Medulla oblongata (tissue), 1 donor: ENCODE results near the gene SPDYE2.
A peak's percentile ranks its signal among the peaks of the same experiment; 100 is the strongest.
"Not testable (repeated sequence)": the region's sequence is repeated elsewhere in the genome, so short reads cannot be mapped to it uniquely, and the experiment has no call there.

Source experiments
- DNase-seq: peaks from one replicate; pipeline ENCODE4 v3.0.0-alpha.2; 2015; ENCODE audit errors: extremely low spot score

SPDYE2 gene, protein sequence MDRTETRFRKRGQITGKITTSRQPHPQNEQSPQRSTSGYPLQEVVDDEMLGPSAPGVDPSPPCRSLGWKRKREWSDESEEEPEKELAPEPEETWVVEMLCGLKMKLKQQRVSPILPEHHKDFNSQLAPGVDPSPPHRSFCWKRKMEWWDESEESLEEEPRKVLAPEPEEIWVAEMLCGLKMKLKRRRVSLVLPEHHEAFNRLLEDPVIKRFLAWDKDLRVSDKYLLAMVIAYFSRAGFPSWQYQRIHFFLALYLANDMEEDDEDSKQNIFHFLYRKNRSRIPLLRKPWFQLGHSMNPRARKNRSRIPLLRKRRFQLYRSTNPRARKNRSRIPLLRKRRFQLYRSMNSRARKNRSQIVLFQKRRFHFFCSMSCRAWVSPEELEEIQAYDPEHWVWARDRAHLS

GRCh38 chr7:102550808-102551422, at the start of gene SPDYE2:
SPDYE2 (plus strand) TSS chr7:102551226; CDS start chr7:102553256, 2,030 bp downstream.
- DNase-seq, result not testable (repeated sequence)

DNA sequence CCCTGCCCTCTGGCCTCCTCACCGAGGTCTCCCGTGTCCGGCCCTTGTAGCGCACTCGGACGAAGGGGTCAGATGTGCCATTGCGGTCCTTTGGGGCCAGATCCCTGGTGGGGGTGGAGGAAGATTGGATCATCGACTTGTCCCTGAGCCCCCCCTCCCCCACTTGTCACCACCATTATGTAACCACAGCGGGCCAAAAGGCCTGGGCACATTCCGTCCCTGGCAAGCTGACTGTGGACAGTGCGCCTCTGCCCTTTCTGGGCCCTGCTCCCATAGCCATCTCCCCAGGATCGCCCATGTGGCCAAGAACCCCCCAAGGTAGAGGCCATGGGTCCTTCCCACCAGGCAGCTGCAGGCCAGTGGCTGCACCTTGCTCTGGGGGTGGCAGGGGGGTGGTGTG, 47.9 kb upstream of the SPDYE2 start:
- not testable (repeated sequence) for DNase-seq

DNA sequence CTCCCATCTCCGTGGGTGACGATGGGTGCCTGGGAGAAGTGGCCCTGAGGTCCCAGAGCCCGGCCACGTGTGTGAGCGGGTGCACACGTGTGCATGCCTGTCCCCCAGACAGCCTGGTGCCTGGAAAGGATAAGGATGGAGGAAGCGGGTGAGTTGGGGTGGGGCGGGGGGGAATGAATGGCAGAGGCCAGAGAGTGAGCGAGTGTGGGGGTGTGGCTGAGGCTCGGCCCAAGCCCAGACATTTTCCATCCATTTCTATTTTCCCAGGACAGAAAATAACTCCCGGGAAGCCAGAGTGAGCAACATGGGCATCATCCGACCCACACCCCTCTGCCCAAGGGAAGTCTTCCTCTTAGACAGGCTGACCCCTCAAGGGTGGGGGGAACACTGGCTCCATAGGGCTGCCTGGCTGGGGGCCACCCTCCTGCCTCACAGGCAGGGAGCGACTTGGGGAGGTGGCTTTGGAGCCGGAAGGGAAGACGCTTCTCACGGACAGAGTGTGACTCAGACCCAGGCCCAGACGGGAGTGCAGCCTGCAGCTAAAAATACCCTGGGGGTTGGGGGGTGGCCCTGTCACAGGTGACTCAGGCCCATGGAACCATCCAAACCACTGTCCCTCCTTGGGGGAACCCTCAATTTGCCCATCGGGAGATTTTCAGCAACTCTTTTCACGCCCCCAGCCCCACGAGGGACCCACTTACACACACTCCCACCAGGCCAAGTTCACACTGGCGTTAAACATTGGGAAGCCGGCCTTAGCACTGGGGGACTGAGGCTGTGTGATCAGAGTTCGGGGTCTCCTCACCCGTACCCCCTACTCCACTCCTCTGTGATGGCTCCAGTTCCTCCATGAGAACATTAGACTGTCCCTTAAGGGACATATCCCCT, 45.5 kb upstream of the SPDYE2 start:
- DNase-seq, result not testable (repeated sequence)

GRCh38 chr7:102507410-102508088, 43.5 kb upstream of the SPDYE2 start:
- not testable (repeated sequence) for DNase-seq

GRCh38 chr7:102510575-102510974, 40.5 kb upstream of the SPDYE2 start:
- not testable (repeated sequence) for DNase-seq

DNA sequence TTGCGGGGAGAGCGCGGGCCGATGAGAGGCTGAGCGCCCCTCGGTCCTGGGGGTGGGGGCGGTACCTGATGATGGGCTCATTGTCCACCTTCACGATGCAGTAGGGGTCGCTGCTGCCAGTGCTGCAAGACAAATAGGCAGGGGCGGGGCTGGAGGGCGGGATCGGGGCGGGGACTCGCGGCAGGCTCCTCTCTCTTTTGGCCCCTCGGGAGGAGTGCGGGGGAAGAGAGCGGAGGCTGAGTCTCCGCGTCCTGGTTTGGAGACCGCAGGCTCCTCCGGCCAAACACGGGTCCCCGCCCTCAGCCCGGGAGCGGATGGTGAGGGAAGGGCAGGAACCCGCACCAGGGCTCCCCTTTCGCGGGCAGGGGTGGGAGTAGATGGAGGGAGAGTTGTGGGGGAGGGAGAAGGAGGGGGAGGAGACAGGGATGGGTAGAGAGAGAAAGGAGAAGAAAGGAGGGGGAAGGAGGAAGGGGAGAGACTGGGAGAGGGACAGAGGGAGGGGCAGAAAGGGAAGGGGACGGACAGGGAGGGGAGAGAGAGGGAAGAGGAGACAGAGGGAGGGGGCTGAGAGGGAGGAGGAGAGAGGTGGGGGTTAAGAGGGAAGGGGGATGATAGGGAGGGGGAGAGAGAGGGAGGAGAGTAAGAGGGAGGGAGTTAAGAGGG, 39.0 kb upstream of the SPDYE2 start:
- DNase-seq, result not testable (repeated sequence)

DNA sequence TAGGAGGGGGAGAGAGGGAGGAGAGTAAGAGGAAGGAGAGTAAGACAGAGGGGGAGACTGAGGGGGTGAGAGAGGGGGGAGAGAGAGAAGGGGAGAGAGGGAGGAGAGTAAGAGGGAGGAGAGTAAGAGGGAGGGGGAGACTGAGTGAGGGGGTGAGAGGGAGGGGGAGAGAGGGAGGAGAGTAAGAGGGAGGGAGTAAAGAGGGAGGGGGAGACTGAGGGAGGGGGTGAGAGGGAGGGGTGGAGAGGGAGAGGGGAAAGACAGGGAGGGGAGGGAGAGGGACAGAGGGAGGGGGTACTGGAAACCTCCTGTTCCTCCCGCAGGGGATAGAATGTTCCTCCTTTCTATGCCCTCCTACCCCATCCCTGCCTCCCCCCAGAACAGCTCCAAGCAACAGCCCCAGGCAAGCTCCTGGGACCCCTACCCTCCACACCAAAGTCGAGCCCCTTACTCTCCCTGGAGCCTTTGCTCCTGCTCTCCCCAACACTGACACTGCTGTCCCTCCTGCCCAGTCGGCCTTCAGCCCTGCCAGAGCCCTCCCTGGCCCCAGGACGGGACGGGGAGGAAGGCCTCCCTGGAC, 38.3 kb upstream of the SPDYE2 start:
- DNase-seq, result peak; percentile 98

DNA sequence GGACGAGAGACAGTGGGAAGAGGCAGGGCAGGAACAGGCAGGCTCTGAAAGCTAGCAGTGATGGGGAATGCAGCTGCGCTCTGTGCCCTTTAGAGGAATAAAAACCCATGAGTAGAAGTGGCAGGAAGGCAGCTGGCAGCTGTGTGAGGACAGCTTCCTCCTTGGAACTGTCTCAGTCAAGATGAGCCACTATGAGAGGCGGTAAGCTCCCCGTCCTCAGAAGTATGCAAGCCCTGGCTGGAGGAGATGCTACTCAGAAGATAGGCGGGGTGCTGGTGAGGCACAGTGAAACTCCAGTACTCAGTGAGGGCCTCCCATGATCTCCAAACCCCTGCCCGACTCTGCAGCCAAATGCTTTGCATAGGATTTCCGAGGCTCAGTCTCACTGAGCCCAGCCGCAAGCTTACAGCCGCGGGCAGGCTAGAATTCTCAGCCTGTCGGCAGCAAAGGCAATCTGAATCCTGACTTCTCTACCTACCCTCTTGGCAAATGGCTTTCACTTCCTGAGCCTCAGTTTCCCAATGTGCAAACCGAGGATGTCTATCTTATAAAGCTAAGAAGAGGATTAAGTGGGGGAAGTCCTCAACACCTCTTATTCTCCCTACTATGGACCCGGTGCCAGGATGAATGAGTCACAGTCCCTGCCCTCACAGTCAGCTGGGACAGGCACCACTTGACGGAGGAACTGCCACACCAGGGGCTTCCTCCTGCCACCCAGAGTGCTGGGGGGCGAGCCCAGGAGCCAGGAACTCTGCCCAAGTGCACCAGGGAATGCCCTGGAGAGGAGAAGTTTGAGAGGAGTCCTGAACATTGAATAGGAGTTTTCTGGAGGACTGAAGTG, 35.9 kb upstream of the SPDYE2 start:
- DNase-seq, result not testable (repeated sequence)

DNA sequence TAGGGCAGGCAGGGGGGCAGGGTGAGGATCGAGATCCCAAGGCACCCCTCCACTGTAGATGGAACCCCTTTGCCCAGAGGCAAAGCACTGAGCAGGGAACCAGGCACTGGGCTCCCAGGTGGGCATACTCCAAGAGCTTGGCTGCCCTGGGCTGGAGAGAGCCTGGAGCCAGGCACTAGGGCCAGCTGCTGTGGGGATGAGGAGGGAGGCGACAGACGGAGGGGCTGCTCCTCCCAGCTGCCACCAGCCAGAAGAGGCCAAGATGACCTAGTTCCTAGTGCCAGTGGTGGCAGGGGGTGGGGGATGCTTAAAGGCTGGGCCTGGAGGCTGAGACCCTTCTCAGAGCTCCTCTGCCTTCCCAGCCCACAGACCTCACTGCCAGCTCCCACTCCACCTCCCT, 35.1 kb upstream of the SPDYE2 start:
- DNase-seq, result not testable (repeated sequence)

DNA sequence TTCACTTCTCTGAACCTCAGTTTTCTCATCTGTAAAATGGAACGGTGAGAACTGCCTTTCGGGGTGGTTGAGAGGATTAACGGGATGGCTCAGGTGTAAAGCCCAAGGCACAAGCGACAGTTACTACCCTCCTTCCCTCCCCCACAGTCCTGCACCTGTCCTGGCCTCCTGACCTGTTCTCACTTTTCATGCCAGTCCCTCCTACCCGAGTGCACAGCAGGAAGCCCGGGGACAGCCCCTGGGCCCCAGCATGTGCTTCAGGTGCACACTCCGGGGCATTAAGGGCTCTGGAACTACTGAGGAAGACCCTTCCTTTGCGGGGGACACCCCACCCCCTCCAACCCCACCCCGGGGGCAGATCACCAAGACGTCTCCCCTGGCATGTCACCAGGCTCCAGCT, 34.1 kb upstream of the SPDYE2 start:
- DNase-seq, result not testable (repeated sequence)

DNA sequence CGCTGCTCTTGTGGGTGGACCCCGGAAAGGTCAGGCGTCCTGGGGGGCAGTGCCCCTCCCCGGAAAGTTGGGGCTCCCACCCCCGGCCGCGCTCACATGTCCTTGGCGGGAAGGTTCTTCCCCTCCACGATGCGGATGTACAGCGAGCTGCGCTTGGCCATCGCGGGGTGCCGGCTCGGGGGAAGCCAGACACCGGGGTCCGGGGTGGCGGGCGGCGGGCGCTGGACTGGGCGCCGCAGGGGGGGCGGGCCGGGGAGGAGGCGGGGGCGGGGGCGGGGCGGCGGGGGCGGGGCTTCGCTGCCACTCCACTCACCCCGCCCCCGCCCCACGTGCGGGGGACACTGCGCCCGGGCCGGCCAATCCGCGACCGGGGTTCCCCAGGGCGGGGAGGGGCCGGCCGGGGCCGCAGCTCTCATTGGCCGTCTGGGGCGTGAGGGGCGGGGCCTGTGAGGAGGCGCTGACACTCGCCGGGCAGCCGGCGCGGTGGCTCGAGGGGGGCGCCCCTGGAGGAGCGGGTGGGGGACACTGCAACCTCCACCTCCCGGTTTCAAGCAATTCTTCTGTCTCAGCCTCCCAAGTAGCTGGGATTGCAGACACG, 33.4 kb upstream of the SPDYE2 start, which contains the start of gene RASA4B:
RASA4B (minus strand) TSS at position 228 of the 598 bp plus-strand sequence; CDS start at position 161, 67 bp downstream.
- DNase-seq, result peak; percentile 3

GRCh38 chr7:102520797-102521196, 30.2 kb upstream of the SPDYE2 start:
- DNase-seq, result not testable (repeated sequence)

DNA sequence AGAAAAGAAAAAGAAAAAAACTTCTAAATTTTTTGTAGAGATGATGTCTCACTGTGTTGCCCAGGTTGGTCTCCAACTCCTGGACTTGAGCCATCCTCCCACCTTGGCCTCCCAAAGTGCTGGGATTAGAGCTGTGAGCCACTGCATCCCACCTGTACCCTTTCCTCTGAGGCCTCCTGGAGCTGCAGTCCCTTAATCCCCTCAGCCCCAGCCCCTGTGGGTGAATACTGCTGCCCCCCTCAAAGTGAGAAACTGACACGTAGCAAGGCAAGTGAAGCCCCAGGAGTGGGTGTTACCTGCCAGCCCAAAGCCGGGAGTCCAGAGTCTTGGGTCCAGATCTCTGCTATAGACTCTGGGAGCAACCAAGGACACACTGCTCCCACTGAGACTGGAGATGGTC, 26.2 kb upstream of the SPDYE2 start:
- DNase-seq, result not testable (repeated sequence)

DNA sequence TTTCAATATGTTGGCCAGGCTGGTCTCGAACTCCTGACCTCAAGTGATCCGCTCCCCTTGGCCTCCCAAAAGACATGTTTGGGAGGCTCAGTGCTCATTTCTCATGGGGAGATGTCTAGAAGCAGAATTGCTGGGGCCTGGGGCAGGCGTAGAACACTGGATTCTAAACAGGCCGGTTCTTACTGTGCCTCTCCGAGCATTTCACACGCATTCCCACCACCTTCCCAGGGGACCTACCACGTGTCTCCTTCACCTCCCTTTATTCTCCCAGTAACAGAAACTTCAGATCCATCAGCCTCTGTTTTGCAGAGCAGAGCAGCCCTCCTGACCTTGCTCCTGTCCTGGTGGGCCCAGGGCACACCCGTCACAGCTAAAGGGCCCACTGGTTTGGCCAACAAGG, 23.8 kb upstream of the SPDYE2 start:
- not testable (repeated sequence) for DNase-seq

DNA sequence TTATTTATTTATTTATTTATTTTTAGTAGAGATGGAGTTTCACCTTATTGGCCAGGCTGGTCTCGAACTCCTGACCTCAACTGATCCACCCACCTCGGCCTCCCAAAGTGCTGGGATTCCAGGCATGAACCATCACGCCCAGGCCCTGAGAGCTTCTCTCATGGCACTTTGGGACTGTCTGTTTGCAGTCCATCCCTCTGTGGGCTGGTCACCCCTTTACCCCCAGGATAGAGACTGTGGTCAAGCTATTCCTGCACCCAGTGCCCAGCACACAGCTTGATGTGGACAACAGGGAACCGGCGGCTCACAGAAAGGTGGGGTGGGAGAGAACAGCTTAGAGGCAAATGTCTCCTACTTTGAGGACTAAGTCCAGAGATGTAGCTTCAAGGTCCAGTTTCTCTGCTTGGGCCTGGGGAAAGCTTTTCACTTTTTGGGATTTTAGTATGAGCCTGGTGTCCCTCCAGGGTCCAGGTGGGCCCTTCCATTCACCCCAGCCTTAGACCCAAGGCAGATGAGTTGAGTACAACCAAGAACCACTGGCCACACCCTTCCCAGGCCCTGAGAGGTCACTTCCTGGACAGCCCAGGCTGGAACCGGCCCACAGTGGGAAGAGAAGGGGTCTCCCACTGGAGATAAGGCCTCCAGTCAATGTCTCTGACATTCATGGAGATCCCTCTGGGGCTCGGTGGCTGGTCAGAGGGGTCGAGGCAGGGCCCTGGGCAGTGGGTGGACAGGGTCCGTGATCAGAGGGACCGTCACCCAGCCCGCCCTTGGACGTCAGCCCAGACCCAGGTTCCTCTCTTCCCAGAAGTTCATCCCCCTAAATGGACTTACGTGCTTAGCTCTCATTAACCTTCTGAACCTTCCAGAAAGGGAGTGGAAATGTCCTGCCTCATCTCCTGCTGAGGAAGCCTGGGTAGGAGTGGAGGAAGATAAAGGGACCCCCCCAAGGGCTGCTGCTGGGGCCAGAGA, 22.9 kb upstream of the SPDYE2 start:
- DNase-seq, result not testable (repeated sequence)

GRCh38 chr7:102531583-102531982, 19.4 kb upstream of the SPDYE2 start:
- DNase-seq, result not testable (repeated sequence)

- DNase-seq, result not testable (repeated sequence)
These were observed 18.9 kb upstream of the SPDYE2 start for GRCh38 chr7:102532127-102532526.
